Stimulated activated naive CD8-positive, alpha-beta T cell treated with anti-CD3 and anti-CD28 coated beads, Interleukin-15, Interleukin-2, amounts not matched to agents 100 U/mL and 50 U/mL, for 24 hours (primary cell): Measurements from ENCODE around the gene EDAR.

ENCODE experiments used
- ATAC-seq: fragments of 150-1000 bp; cut with Tn5 transposase; one replicate; pipeline ENCODE4 v1.10.0; 2021
- DNase-seq: peaks from one replicate; pipeline ENCODE4 v3.0.0; 2021

EDAR gene

DNA sequence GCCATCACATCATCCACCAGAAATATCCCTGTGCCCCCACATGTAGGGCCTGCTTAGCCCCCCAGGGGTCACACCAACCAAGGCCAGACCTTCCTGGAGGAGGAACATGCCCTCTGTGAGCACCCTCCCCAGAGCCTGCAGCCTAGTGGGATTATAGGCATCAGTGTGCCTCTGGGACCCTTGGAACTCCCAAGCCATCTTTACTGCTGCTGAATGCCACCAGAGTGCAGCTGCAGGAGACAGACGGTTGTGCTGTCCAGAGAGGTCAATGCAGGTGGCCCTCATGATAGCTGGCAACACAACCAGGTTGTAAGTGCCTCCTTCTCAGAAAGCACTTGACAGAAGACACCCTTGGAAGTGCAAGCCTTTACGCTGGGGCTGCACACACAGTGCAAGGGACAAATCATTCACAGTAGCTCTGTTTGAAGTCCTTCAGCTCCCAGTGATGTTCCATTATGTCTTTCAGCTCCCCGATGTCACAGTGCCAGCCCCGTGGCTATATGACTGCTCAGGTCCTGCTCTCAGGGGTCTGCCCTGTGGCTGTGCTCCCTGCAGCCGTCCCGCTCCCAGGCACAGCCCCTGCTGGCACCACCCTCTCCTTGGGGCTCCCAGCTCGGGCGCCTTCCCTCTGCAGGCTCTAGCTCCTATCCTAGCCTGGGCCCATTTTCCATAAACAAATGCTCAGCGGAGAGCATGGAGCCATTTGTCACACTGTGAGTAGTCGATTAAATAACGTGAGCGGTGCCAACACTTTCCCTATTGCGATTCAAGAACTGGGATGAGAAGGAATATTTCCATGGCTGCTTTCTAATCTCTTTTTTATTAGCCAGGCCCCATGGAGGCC is 65.1 kb downstream of the EDAR start:
- DNase-seq = no peak
- ATAC-seq = no peak

DNA sequence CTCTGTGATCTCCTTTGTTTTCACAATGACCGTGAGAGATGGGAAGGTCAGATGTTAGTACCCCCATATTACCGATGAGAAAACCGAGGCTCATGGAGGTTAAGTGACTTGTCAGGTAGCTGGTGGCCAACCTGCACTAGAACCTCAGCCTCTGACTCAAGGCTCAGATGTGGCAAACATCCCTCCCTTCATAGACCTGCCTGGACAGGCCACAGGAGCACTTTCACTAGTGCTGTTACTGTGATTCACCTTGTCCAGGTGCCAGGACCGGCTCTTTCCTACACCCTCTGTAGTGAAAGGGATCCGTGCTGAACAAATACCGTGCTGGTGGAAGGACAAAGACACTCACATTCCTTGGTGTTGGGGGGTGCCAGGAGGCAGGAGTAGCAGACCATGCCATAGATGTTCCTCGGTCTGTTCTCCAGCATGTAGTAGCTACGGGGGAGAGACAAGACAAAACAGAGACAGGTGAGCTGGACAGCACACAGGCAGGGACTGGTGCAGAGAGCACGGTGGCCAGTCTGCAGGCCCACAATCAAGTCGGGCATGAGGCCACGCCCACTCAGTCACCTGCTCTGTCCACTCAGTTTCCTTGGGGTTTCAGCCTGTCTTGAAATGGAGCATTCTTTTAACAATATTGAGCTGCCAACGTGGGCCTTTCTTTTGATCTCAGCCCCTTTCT is 65.9 kb downstream of the EDAR start:
- ATAC-seq (no peak), DNase-seq (no peak)

DNA sequence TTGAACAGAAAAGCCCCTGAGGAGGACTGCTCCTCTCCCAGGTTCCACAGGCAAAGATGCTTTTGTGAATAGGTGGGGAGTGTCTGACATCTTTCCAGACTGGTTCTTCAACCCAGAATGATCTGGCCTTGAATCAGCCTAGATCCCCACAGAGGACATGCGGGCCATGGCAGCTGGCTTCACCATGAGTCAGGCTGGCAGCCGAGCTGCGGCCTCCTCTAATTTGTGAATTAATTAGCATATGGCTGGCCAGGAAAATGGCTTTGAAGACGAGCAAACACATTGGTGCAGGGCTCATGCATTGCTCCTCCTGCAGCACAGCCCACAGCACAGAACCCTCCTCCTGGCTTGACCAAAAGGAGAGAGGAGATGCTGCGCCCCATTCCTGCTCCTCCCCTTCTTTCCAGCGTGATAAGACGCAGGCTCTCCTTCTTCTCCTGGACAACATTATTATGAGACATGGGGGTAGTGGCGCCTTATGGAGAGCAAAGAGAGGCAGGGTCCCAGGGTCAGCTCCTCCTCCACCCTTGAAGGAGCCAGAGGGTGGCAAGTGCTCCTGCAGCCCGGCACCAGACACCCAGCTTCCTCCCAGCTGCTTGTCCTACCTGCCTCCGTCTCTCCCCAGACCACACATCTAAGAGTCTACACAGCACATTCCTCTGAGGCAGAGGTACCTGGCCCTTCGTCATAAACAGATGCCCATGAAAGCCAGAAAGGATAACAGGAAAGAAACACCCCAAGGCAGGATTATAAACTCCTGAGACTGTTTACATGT is 66.7 kb downstream of the EDAR start:
- no peak for ATAC-seq
- DNase-seq = no peak

DNA sequence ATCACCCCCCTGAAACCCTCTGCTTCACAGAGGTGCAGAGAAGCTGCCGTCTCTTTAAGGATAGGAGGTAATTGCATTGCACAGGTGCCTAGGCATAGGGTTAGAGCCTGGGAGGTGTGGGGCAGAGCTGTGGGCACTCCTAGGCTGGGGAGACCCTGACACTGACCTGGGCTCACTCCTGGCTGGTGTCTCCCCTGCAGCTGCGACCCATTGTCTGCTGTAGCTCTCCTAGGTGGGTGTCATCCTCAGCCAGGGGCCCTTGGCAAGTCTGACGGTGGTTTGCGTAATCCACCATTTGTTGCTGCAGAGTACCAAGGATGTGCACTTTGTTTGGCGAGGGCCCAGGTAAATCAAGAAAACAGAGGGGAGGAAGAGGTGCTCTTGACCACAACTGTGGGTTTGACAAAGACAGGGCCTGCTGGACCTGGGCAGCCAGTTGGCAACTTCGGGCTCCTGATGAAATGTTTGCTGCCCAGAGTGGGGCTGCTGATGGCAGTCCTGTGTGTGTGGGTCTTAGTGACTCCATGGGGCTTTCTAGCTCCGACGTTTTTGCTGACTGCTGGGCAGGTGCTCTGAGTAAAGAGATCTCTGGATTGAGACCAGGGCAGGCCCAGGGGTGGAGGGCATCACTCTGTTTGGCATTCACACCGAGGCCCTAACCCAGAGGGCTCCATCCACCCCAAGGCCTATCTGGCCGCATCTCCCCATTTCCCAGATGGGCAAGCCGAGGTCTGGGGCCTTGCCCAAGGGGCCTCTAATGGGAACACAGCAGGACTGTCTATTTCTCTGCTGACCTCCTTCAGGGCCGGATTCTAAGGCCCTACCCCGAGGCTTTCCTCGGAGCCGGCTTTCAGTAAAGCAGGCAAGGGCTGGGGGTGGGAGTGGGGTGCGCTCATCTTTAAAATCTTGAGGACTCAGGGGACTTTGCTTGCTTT is 67.7 kb downstream of the EDAR start:
- ATAC-seq (no peak), DNase-seq (no peak)

DNA sequence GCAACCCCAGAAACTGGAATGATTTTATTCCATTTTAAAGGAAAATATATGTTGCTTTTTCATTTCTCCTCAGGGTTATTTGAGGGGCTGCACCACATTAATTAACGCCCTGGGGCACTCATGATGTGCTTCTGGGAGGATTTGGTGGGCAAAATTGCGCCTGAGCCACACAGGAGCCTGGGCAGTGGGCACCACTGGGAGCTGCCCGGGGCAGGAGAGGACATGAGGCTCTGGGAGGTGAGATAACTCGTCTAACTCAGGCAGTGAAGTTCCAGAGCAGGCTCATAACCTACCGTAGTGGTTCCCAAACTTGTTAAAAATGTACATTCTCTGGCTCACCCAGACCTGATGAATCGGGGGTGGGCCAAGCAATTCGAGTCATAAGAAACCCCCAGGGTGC is 68.3 kb downstream of the EDAR start:
- ATAC-seq (no peak), DNase-seq (no peak)

DNA sequence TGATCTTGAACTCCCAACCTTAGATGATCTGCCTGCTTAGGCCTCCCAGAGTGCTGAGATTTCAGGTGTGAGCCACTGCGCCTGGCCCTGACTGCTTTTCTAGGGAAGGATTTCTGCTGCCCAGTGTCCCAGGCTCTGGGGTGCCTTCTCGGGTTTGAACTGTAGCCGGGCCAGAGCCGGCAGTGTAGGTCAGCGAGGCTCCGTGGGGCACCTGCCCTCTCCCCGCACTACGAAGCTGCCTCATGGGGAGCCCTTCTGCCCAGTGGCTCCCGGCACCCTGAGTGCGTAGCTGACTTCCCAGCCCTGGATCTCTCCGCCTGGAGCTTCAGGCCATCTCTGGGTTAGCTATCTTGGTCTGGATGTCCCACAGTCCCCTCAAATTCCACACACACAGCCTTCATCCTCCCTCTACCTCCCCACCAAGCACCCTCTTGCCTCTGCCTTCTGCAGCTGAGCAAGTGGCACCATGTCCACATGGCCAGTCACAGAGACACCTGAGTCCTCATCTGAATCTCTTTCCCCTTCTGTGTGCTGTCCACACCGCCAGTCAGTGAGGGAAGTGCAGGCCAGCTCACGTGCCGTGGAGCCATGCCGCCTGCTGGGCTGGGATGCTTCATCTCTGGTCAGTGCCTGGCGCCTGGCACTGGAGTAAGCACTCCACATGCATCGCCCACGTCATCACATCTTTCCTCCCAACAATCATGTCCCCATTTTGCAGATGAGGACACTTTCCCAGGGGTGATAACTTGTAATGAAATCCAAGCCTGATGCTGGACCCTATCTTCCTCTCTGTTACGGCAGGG is 69.2 kb downstream of the EDAR start:
- DNase-seq = no peak
- no peak for ATAC-seq

DNA sequence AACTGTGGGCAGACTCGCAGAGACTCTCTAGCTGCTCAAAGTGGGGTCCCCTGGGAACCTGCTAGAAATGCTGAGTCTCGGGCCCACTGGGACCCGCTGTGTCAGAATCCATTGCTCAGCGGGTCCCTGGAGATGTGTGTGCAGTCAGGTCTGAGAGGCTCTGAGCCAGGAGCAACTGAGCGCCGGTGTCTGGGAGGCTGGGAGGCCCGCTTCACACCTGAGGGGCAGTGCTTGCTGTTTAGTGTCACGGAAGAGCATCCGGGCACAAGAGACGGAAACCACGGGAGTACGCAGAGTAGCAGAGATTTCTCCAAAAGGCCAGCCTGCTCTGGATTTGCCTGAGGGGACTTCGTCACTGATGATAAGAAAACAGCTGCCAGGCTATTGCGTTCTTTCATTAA is 70.1 kb downstream of the EDAR start:
- ATAC-seq (no peak), DNase-seq (no peak)

DNA sequence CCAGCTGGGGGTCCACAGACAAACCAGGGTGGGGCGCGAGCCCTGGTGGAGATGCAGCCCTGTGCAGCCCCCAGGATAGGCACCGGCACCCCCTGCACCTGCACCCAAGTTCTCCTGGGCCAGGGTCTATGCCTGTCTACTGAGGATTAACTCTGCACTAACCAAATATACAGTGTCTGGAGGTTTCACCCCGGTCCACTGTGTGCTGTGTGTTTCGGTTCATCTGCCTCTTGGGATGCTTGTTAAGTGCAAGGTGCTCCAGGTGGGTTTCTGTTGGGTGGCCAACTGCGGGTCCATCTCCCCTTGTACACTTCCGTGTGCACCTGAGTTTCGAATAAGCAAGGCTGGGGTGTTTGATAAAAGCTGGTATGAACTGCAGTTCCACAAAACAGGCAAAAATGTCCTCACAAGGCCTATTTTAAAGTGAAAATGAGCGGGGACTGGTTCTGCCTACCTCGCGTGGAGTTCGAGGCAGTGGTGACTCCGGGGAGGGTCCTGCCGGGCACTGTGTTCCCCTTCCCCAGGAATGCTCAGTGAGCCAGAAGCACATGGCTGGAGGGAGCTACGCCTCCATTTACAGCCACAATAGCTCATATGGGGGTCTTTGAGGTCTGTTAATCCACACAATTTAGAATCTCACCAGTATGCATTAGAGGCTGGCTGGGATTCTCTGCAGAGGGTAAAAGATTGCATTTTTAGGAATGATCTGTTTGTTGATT is 70.7 kb downstream of the EDAR start:
- no peak for ATAC-seq
- DNase-seq = no peak

DNA sequence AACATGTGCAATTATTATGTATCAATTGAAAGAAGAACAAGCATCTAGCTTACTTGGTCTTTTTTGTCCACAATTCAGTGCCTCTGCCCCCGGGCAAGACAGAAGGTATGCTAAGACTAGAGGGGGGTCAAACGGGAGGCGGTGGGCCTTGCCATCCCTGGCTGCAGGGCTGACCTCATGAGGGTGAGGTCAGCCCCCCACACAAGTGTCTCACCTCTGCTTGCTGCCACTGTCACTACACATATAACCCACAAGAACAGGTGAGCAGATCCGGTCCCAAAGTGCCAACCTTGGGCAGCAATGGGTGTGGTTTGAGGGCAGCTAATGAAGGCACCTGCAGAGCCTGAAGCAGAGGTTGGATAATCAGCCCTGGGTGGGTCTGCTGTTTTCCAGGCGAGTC is 71.5 kb downstream of the EDAR start:
- DNase-seq = no peak
- no peak for ATAC-seq

DNA sequence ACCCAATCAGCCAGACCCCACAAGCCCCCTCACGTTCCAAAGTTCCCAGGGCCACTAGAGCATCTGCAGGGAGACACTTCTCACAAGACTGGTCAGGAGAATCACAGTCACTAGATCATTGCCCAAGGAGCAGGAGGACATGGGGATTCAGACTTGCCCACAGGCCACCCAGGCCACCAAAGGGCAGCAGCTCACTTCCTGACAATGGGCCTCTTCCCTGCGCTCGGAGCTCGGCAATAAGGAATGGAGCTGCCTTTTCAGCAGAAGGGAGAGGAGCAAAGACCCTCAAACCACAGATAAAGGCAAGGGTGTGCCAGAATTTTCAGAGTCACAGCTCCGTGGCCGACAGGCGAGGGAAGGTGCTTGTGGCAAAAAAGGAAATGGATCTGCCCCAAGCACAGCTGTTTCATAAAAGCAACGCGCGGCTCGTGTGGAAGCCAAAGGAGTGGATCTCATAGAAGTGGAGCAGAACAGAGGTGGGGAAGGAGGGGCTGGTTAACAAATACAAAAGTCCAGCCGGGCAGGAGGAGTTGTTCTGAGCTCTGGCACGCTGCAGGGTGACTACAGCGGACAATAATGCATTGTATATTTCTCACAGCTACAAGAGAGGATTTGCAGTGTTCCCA is 72.1 kb downstream of the EDAR start:
- DNase-seq (no peak), ATAC-seq (no peak)

DNA sequence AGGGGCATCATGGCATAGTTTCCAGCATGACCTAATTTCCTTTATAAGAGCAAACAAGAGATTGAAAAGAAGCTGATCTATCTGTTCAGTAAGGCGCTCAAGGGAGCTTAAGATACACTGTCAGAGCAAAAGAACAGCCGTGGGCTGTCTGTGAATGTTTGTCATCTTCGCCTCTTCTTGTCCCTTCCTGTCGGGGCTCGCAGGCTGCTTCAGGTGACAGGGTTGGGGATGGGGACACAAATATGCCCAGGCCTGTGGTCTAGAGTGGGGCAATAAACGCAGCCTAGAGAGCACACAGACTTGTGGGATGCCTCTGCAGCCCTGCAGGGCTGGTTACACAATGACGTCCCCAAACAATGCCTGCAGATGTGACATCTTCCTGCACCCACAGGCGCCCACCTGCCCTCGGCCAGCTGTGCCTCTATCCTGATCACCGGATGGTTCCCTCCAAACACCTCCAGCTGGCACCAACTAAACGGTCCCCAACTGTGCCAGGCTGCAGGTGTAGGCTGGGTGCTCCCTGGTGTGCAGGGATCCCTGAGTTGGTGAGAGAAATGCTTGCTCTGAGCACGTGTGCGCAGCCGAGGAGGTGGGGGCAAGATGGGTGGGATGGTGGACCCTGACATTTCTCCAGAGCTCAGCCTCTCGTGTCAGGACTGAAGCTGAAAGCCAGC is 72.8 kb downstream of the EDAR start:
- ATAC-seq (no peak), DNase-seq (no peak)

DNA sequence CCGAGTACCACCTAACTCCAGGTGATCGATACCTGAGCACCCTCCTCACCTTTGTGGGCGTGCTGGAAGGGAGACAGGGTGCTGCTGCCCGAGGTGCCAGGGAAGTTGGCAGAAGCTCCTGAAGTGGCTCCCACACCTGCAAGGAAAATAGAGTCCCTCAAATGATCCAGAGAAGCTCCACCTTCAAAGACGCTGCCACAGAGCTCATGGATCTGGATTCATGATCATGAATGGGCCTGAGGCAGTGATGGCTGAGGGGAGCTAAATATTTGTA is 76.5 kb downstream of the EDAR start:
- no peak for ATAC-seq
- no peak for DNase-seq

DNA sequence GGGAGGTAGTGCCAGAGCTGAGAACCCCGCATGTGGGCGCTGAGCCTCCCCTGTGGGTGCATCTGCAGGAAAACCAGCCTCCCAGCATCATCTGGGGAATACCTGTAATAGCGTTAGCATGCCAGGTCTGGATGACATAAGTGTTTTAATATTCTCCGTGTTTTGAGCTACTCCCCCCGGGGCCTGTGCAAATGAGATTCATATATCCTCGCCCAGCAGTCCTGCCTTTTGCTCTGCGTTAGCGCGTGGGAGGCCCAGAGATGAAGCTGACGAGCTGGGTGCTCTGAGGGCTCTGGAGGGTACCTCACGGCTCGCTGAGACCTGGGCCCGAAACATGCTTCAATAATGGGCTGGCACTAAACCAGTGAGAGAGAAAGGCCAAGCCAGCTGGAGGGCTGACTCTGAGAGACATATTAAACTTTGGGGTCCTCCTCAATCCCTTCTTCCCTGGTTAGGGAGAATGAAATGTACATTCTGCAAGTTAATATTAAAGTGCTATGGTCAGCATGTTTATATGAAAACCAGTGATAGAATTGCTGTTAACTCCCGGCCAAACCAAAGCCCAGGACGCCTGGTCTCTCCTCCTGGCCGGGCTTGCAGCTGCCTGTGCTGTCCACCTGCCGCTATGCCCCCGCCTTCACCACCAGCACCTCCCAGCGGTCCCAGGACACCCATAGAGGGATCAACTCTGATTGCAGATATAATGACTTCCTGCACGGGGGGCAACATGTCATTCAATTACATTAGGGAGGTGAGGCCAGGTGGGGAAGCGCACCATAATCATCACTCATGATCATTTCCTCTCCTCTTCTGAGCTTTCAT is 77.0 kb downstream of the EDAR start:
- DNase-seq = no peak
- ATAC-seq = no peak

DNA sequence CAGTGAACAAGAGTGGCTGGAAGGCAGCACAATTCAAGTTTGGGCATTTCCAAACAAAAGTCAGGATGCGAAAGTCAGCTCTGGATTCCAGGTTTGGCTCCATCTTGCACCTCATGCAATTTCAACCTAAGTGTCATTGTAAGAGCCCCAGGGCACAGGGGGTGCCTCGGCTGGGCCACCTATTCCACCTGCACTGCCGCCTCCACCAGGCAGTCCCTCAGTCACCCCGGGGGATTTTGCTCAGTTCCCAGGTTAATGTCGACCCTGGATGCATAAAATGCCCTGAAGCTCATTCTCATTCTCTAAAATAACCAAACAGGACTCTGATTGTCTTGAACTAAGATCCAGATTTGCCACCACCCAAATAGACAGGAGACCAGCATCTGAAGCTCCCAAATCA is 77.6 kb downstream of the EDAR start:
- no peak for DNase-seq
- ATAC-seq = no peak

DNA sequence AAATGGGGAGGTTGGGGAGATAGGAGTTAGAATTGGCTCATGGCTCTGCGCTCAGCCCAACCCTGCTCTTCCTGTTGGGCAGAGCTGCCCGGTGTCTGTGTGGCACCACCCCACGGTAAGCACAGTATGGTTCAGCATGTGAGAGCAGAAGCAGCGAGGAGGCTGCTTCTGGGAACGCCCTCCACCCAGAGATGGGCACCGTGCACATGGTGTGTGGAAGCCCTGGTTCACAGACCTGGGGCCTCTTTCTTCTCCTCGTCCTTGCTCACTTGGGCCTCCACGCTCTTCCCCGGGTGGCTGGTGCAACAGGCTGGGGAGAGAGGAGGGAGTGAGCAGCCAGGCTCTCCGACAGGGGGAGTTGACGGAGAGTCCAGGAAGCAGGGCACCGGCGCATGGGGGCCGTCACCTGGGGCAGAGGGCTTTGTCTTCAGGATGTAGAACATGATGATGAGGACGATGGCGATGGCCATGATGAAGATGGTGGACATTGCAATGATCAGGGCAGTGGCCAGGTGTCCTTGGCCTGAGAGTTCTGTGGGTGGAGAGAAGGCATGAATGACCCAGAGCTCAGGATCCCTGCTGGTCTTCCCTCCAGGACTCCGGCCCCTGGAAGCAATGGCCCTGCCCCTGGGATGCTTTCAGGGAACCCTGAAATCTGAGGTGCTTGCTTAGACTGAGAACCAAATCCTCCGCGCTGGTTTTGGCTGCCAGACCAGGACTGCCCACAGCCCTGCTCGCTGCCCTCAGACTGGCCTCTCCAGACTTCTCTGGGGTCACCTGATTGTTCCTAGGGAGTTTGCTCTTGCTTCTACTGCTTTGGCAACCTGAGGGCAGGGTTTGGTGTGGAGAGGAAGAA is 78.3 kb downstream of the EDAR start:
- no peak for ATAC-seq

DNA sequence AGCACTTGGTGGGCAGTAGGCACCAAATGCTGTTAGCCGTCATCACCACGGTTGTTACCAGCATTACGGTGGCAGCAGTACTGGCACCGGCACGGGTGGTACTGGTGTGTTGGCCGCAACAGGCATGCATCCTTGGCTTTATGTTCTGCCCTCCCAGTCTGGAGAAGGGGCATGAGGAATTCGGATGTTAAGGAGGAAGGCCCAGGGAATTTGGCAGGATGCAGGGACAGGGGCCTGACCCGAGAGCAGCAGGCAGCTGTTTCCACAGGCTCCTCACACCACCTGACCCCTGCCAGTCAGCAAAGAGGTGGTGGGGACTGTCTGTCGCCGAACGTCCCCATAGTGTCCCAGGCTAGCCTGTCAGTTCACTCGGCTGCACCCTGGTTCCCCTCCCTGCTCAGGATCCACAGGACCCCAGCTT is 79.0 kb downstream of the EDAR start:
- ATAC-seq (no peak), DNase-seq (no peak)

More for the DNA sequence above, 78.3 kb downstream of the EDAR start:
- no peak for DNase-seq

DNA sequence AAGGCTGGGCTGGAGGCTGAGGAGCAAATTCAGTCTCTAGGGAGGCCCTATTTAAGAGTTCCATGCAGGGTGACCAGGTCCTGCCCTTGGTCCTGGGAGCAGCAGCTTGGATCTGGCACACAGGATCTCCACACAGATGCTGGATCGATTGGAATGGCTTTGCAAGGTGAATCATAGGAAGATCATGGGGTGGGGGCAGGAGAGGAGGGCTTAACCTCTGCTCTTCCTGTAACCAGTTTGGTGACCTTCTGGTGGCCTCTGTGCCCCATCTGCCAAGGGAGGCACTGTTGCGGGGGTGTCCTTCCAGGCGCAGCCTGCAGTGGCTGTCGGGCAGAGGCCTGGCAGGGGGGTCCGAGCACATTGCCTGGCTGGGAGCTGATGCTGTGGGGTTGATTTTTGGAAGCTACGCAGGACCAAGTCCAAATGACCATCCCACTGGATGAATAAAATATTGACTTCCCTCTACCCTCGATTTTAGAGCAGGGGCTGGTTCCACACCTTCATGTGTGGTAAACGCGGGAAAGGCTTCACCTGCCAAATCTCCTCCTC is 79.7 kb downstream of the EDAR start:
- DNase-seq (no peak), ATAC-seq (no peak)

DNA sequence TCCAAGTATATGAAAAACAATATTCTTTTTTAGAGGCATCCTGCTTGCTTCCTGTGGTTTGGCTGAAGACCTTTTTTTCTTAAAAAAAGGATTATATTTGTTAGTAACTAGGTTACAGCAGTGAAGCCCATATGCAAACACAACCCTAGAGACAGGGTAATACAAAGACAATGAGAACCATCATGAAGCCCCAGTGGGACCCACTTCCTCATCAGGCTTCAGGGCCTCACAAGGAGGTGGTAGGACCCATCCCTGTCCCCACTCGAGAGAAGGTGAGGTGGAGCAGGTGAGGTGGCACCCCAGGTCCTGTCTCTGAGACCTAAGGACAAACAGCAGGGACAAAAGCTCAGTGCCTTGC is 80.3 kb downstream of the EDAR start:
- ATAC-seq = no peak
- DNase-seq = no peak
